HG02571 (cell line): Measurements from ENCODE around the gene TFEB.

Experiments used
- ATAC-seq: cut with Tn5 transposase; IDR thresholded peaks from one replicate; pipeline ENCODE4 v1.9.1; 2021; ENCODE audit warnings: mild to moderate bottlenecking, moderate library complexity; ENCODE audit not compliant: unreplicated experiment

Gene TFEB

GRCh38 chr6:41642090-41642959 is 93.1 kb downstream of the TFEB start:
- no peak for ATAC-seq

GRCh38 chr6:41641352-41641925 is 94.0 kb downstream of the TFEB start:
- ATAC-seq: no peak

- no peak for ATAC-seq
These were observed 95.0 kb downstream of the TFEB start for GRCh38 chr6:41640426-41640825.

GRCh38 chr6:41639809-41640371 is 95.5 kb downstream of the TFEB start:
- ATAC-seq: no peak

GRCh38 chr6:41638935-41639808 is 96.2 kb downstream of the TFEB start:
- ATAC-seq: no peak

DNA sequence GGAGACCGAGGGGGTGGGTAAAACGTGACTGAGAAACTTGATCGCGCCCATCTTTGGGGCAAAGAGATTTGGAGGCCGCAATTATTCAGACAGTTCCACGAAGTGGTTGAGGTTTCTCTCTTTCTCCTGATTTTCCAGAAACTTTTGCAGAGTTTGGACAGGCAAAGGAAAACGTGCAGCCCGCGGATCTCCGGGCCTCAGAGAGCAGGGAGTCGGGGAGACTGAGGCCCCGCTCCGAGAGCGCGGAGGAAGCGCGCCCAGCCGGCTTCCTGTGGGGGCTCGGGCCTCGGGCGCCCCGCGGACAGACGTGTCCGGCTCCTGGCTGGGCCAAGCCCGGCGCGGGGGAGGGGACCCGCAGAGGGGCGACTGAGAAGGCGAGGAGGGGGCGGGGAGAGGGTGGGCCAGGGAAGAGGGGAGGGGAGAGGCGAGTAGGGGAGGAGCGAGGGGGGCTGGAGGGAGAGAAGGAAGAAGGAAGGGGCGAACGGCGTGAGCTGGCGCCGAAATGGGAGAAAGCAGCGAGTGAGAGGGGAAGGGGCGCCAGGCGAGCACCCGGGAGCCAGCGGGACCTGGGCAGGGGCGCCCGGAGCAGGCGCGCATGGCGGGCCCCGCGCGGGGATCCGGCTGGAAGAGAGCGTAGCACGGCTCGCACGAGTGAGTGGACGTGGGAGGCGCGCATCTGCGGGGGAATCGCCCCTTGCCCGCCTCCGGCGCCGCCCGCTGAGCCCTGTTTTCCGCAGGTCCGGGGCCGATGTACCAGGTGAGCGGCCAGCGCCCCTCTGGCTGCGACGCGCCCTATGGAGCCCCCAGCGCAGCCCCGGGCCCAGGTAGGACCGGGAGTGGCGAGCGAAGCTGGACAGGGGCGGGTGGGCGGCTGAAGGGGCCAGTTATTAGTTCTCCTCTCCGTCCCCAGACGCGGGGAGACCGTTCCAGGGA is 97.1 kb downstream of the TFEB start, which contains the start of gene MDFI:
Gene MDFI, plus strand, starts transcription at position 467 of the 933 bp plus-strand sequence. Its CDS starts 282 bp downstream, at position 749.
- no peak for ATAC-seq

- no peak for ATAC-seq
These were observed 98.0 kb downstream of the TFEB start for GRCh38 chr6:41637194-41638001.

DNA sequence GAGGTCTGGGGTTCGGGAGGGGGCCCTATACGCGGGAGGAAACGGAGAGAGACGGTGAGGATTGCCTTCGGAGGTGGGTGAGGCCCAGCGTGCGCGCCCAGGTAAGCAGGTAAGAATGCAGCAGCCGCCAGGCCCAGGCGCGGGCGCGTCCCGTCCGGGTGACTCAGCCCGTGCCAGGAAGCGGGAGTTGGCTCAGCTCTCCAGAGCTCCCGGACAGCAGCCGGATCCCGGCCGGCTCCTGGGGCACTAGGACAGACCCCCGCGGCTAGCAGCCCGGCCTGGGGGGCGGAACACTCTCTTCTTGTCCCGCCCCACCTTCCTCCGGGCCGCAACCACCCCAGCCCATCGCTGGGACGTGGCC is 98.6 kb downstream of the TFEB start:
- ATAC-seq: no peak

DNA sequence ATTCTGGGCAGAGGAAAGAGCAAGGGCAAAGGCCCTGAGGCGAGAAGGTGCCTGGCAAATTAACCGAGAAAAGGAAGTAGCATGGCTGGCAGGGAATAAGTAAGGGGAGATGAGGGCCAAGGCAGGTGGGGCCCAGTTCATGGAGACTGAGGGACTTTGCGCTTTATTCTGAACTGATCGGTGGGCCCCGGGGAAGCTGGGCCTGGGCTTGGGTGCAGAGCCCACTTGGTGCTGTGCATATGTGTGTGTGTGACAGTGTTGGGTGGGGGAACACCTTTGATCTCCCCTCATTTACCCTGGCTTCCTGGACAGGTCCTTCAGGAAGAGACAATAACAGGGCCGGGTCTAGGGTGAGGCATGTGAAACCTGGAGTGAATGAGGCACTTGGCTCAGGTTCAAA is 100.0 kb downstream of the TFEB start:
- no peak for ATAC-seq

- no peak for ATAC-seq
These were observed 100.8 kb downstream of the TFEB start for GRCh38 chr6:41634657-41635056.
